Islet of Langerhans (tissue), 1 donor: Measurements from ENCODE around the gene FAM13A.

Experiments used
- FAIRE-seq: peaks from one replicate; lab custom pipeline; 2011; peaks lifted over from hg19 to GRCh38; lab: Jason Lieb, UNC

The FAM13A gene

DNA sequence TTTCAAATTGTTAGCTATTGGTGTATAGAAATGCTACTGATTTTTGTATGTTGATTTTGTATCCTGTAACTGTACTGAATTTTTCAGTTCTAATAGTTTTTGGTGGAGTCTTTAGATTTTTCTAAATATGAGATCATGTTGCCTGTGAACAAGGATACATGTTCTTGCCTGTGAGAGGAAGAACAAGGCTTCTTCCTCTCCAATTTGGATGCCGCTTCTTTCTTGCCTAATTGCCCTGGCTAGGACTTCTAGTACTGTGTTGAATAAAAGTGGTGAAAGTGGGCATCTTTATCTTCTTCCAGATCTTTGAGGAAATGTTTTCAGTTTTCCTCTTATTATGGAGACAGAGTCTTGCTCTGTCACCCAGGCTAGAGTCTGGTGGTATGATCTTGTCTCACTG, 343.2 kb downstream of the FAM13A start:
- FAIRE-seq = no peak

DNA sequence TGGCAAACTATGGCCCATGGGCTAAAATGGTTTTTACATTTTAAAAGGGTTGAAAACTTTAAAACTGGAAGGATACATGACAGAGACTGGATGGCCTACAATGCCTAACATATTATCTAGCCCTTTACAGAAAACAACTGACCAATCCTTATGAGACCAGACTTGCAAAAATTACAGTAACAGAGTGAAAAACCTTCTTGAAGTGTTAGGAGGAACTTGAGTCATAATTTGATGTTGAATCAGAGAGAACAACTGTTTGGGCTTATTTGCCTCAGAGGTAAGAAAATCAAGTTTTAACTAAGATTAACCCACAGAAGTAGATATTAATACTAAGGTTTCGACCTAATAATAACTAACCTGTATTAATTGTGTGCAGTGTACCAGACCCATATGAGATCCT, 347.0 kb downstream of the FAM13A start:
- no peak for FAIRE-seq

DNA sequence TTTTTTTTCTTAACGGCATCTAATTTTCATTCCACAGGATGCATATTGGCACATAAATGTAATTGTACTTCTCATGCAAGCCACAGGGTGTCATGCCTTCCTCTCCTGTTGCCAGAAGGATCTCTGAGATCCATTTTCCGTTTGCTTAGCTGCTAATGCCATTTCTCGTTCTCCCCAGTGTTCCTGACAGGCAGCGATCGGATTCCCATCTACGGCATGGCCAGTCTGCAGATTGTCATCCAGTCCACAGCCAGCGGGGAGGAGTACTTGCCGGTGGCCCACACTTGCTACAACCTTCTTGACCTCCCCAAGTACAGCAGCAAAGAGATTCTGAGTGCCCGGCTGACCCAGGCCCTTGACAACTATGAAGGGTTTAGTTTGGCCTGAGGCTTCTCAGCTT, 350.4 kb downstream of the FAM13A start:
- FAIRE-seq = peak; percentile 92

DNA sequence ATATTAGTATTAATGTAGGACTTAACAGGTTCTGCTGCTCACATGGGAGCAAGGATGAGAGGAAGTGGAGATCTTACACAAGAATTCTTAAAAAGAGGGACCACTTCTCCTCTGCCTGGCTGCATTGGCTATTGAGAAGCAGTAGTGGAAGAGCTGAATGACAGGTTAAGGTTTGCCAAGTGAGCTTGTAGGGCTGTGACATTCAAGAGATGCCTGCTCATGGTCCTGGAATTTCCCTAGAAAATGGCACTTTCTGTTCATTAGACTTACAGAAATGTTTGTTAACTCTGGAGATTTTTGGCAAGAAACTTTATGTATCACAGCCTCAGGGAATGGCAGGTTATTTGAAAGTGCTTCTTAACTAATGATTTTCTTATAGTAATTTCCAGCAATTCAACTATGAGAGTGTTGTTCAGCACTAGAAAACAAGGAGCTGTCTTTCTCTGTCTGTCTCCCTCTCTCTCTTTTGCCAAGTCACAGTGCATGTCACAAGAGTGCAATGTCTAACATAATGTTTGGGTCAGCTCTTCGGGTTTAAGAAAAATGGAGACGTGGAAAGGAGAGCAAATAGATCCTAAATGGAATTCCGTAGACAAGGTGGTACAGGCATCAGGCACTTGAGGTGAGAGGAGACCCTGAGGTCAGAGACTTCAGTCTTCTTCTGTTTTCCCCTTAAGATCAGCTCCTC, 351.0 kb downstream of the FAM13A start:
- FAIRE-seq = no peak

DNA sequence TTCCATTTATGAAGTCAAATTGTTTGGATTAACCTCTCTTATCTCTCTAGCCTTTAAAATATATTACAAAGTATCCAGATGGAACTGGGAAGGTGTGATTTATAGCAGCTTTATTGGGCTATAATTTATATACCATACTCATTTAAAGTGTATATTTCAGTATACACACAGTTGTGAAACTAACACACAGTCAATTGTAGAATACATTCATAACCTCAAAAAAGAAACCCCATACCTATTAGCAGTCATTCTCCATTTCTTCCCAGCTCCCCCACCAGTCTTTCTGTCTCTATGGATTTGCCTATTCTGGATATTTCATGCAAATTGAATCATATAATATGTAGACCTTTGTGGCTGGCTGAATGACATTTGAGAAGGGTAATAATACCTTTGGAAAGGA, 351.8 kb downstream of the FAM13A start:
- no peak for FAIRE-seq

DNA sequence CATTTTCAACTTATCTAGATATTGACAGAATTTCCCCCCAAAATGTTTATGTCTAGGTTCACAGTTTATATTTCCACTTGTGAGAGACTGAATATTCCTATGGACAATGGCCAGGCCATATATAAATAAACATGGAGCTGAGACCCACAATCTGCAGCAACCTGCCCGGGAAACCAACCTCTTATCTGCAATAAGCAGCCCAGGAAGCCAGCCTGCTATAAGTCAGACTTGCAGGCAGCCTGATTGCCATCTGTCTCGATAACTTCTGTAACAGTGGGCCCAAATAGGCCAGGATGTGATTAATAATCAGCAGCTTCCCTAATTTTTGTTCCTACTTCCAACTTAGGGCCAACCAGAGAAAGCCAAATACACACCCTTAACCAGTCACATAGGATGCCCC, 354.2 kb downstream of the FAM13A start:
- FAIRE-seq = no peak

DNA sequence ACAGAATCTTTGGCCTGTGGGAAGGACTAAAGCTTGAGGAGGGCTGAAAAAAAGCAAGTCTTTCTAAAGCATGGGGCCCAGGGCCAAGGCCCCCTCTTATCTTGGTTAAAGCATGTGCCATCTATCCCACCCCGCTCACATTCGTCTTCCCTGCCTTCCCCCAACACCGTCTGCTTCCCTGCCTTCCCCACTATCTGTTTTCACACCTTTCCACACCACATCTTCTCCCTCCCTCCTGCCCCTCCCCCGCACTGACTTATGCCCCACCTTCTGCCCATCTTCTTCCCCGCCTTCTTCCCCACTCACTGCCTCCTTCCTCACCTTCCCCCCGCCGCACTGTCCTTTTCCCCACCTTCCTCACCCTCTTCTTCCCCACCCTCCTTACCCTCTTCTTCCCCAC, 358.5 kb downstream of the FAM13A start:
- no peak for FAIRE-seq

DNA sequence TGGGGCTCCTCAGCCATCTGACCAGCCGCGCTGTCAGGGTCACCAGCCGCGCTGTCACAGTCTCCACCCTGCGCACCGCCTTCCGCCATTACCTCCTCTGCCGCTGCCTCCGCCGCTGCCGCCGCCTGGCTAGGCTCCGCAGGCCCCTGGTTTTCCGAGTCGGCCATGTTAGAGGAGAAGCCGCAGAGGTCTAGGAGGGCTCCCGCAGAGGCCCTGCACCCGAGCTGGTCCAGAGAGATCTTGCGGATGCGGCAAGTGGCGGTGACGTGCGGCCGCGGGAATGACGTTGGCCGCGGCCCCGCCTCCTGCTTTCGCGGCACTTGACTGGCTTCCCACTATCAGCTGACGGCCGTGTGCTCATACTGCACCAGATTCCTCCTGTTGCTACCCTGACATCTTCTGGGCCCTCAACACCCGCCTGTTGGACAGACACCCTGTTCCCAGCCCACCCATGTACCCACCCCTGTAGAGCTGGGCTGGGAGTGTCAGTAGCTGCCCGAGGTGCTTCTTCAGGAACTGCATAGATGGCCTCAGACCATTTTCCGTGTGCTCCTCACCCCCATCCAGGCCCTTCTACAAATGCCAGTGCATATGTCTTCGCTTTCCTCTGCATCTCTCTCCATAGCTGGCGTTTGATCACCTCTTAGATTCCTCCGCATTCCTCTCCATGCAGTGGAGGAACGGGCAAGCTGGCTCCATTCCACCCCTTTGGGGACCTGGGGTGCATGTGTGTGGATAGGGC, 359.2 kb downstream of the FAM13A start, which contains the start of gene NAP1L5:
Gene NAP1L5, minus strand, starts transcription at position 242 of the 742 bp plus-strand sequence. Its CDS starts 75 bp downstream, at position 167.
- FAIRE-seq = no peak

DNA sequence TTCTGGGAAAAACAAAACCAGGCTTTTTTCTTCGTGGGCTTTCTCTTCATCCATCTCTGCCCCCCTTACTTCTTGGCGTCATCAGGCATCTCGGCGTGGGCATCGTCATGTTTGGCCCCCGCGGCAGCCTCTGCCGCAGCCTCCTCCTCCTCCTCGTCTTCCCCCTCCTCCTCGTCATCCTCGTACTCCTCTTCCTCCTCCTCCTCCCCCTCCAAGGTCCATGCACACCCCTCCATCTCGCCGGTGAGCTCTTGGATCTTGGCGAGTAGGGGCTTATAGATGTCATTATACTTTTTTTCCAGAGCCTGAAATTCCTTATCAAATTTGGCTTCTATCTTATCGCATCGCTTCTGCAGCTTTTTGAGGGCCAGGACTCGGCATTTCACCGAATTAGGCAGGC, 359.8 kb downstream of the FAM13A start:
- no peak for FAIRE-seq

DNA sequence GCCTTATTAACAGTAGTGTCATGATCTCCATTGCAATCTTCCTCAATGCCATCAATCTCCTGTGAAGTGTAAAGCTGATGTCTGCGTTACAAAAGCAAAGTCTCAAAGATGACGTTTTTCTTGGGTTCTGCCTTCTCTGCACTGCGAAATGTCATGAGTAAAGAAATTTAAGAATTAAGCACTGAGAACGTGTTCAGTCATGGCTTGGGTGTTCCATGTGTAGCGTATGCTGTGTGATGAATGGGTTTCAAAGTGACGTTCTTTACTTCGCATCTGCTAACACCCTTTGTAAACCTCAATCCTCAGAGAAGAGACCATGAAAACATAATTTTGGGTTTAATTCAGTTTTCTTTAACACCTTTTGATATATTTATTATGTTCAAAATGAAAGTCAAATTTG, 360.4 kb downstream of the FAM13A start:
- peak; percentile 76 for FAIRE-seq

DNA sequence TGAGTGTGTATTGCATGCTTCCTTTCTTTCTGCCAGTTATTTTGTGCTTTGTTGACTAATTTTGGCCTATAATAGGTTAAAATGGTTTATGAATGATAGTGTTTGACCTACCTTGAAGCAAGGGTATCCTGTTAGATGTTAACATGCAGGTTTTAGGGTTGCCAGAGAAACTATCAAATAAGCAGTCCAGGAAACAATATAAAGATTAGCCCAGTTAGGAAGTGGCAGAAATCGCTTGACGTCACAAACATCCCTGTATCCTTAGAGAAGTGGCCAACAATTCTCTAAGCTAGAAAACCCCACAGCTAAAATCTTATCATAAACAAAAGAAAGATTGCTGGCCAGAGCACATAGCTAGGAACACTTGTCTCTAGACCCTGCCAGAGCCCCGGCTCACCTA, 363.2 kb downstream of the FAM13A start:
- no peak for FAIRE-seq

DNA sequence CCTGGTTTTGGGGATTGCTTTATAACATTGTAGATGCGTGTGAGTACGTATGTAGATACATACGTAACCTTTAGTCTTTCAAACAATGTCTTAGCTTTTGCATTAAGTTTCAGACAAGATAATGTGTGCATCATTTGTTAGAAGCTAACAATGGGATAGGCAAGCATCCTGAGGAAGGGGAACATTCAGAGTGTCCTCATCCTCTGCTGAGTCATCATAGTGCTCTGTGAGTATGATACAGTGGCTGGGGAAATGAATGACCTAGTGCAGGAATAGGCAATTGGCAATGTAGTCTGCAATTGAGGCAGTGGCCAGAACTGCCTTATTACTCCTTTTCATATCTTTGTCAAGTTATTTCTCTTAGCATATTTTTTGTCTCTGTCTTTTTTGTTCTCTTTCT, 366.6 kb downstream of the FAM13A start:
- FAIRE-seq = no peak

DNA sequence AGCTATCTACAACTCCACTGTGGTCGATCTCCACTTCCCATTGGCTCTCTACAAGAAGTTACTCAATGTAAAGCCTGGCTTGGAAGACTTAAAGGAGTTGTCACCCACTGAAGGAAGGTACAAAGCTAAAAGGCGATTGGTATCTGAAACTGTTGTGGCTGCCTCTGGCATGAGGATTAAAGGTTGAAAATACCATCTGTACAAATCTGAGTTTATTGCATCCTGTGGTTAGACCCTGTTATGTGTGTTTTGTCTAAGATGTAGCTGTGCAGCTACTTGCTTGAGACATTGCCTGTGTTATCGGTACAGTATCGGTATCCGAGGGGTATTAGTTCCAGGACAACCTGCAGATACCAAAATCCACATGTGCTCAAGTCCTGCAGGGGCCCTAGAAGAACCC, 375.8 kb downstream of the FAM13A start:
- FAIRE-seq = no peak
